Measurements from ENCODE around the gene GALNT10.
A peak's percentile ranks its signal among the peaks of the same experiment; 100 is the strongest.

Gene GALNT10

GRCh38 chr5:154172785-154173184, 17.7 kb upstream of the GALNT10 start:
- TF ChIP-seq, protein P1, sequence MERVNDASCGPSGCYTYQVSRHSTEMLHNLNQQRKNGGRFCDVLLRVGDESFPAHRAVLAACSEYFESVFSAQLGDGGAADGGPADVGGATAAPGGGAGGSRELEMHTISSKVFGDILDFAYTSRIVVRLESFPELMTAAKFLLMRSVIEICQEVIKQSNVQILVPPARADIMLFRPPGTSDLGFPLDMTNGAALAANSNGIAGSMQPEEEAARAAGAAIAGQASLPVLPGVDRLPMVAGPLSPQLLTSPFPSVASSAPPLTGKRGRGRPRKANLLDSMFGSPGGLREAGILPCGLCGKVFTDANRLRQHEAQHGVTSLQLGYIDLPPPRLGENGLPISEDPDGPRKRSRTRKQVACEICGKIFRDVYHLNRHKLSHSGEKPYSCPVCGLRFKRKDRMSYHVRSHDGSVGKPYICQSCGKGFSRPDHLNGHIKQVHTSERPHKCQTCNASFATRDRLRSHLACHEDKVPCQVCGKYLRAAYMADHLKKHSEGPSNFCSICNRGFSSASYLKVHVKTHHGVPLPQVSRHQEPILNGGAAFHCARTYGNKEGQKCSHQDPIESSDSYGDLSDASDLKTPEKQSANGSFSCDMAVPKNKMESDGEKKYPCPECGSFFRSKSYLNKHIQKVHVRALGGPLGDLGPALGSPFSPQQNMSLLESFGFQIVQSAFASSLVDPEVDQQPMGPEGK (CRISPR knock-in tag; IDR thresholded peaks at IDR 0.05; ENCODE audit: borderline replicate concordance): no peak
- no peak for ATAC-seq

GRCh38 chr5:154174091-154174490, 16.4 kb upstream of the GALNT10 start:
- peak; percentile 57; the same call in 2 of the 3 replicates for ATAC-seq
- TF ChIP-seq ZNF70 (CRISPR knock-in tag; IDR thresholded peaks at IDR 0.05): no peak
- peak; percentile 33; the same call in 1 of the 2 replicates for TF ChIP-seq ISL1 (CRISPR knock-in tag; IDR thresholded peaks at IDR 0.05)
- TF ChIP-seq, protein P2, sequence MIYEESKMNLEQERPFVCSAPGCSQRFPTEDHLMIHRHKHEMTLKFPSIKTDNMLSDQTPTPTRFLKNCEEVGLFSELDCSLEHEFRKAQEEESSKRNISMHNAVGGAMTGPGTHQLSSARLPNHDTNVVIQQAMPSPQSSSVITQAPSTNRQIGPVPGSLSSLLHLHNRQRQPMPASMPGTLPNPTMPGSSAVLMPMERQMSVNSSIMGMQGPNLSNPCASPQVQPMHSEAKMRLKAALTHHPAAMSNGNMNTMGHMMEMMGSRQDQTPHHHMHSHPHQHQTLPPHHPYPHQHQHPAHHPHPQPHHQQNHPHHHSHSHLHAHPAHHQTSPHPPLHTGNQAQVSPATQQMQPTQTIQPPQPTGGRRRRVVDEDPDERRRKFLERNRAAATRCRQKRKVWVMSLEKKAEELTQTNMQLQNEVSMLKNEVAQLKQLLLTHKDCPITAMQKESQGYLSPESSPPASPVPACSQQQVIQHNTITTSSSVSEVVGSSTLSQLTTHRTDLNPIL (CRISPR knock-in tag; IDR thresholded peaks at IDR 0.05; ENCODE audit: low read depth): no peak

DNA sequence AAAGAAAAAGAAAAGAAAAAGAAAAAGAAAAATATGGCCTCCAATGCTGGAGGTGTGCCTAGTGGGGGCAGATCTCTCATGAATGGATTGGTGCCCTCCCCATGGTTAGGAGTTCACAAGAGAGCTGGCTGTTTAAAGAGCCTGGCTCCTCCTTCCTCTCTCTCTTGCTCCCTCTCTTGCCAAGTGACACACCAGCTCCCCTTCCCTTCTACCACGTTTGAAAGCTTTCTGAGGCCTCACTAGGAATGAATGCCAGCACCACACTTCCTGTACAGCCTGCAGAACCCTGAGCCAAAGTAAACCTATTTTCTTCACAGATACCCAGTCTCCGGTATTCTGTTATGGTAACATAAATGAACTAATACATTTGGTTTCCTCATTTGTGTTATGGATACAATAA, 14.4 kb upstream of the GALNT10 start:
- no peak; the same call in 2 of the 3 replicates for ATAC-seq
- TF ChIP-seq, protein P3, sequence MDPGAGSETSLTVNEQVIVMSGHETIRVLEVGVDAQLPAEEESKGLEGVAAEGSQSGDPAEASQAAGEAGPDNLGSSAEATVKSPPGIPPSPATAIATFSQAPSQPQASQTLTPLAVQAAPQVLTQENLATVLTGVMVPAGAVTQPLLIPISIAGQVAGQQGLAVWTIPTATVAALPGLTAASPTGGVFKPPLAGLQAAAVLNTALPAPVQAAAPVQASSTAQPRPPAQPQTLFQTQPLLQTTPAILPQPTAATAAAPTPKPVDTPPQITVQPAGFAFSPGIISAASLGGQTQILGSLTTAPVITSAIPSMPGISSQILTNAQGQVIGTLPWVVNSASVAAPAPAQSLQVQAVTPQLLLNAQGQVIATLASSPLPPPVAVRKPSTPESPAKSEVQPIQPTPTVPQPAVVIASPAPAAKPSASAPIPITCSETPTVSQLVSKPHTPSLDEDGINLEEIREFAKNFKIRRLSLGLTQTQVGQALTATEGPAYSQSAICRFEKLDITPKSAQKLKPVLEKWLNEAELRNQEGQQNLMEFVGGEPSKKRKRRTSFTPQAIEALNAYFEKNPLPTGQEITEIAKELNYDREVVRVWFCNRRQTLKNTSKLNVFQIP (CRISPR knock-in tag; IDR thresholded peaks at IDR 0.05; ENCODE audit: borderline replicate concordance, low read depth): no peak
- no peak for TF ChIP-seq ESRRG (CRISPR knock-in tag; IDR thresholded peaks at IDR 0.05)
- no peak for TF ChIP-seq GLIS3 (CRISPR knock-in tag; IDR thresholded peaks at IDR 0.05)
- TF ChIP-seq BACH2 (CRISPR knock-in tag; IDR thresholded peaks at IDR 0.05; ENCODE audit: borderline replicate concordance): no peak
- no peak for TF ChIP-seq SNAI2 (CRISPR knock-in tag; IDR thresholded peaks at IDR 0.05)
- no peak for TF ChIP-seq TCF4 (CRISPR knock-in tag; IDR thresholded peaks at IDR 0.05; ENCODE audit: borderline replicate concordance)
- TF ChIP-seq TSHZ2 (CRISPR knock-in tag; IDR thresholded peaks at IDR 0.05): no peak
- TF ChIP-seq ZFP30 (CRISPR knock-in tag; IDR thresholded peaks at IDR 0.05): no peak
- TF ChIP-seq, protein P1 (CRISPR knock-in tag; IDR thresholded peaks at IDR 0.05; ENCODE audit: borderline replicate concordance): no peak
- no peak for TF ChIP-seq ZFP3 (CRISPR knock-in tag; IDR thresholded peaks at IDR 0.05)
- no peak for TF ChIP-seq CSDC2 (CRISPR knock-in tag; IDR thresholded peaks at IDR 0.05)
- no peak for TF ChIP-seq RARB (CRISPR knock-in tag; IDR thresholded peaks at IDR 0.05)
- TF ChIP-seq ISL1 (CRISPR knock-in tag; IDR thresholded peaks at IDR 0.05): no peak
- TF ChIP-seq, protein P2 (CRISPR knock-in tag; IDR thresholded peaks at IDR 0.05; ENCODE audit: low read depth): no peak
- no peak for TF ChIP-seq PPARA (CRISPR knock-in tag; IDR thresholded peaks at IDR 0.05; ENCODE audit: borderline replicate concordance)

DNA sequence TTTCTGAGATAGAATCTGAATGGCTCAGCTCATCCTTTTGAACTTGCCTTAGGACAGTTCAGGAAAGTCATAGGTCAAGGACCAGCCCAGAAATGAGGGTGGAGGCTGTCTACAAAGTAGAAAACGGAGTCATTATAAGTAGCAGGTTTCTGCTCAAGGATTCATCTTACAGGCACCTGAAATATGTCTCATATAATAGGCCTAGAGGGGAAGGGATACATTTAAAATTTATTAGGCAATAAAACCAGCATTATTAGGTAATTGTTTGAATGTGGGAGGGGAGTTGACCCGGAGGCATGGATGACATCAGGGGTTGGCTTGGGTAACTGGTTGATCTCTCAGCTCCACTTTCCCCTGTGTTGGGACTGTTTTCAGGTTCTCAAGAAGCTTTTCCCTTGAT, 11.9 kb upstream of the GALNT10 start:
- TF ChIP-seq RARB (CRISPR knock-in tag; IDR thresholded peaks at IDR 0.05) (no peak), BACH2 (CRISPR knock-in tag; IDR thresholded peaks at IDR 0.05; ENCODE audit: borderline replicate concordance) (no peak), ZFP3 (CRISPR knock-in tag; IDR thresholded peaks at IDR 0.05) (no peak), ZNF70 (CRISPR knock-in tag; IDR thresholded peaks at IDR 0.05) (no peak)
- TF ChIP-seq, protein P1 (CRISPR knock-in tag; IDR thresholded peaks at IDR 0.05; ENCODE audit: borderline replicate concordance): no peak
- no peak for ATAC-seq
